Nephron (organoid): ENCODE data around the gene RCAN2.

Experiments
- H3K27ac Mint-ChIP-seq, 3 experiments: 2 replicates each; pipeline ENCODE4 v1.8.0; 2020; ENCODE audit warnings: mixed read lengths in 3 of 3, mild to moderate bottlenecking in 2 of 3, moderate library complexity in 1 of 3
- H3K27me3 Mint-ChIP-seq: 2 replicates; pipeline ENCODE4 v1.8.0; 2021; ENCODE audit warnings: low read depth, mild to moderate bottlenecking, moderate library complexity, mixed read lengths
- H3K36me3 Mint-ChIP-seq: 2 replicates; pipeline ENCODE4 v1.8.0; 2020; ENCODE audit warnings: low read depth, mixed read lengths
- H3K4me1 Mint-ChIP-seq: 2 replicates; pipeline ENCODE4 v1.8.0; 2020; ENCODE audit warnings: mixed read lengths
- H3K4me3 Mint-ChIP-seq, 3 experiments: 2 replicates each; pipeline ENCODE4 v1.8.0; 2020; ENCODE audit warnings: mild to moderate bottlenecking in 3 of 3, mixed read lengths in 3 of 3, moderate library complexity in 2 of 3
- H3K9me3 Mint-ChIP-seq: 2 replicates; pipeline ENCODE4 v1.8.0; 2020; ENCODE audit warnings: mixed read lengths
- TF ChIP-seq, protein P1 (sequence below), 3 experiments: fragments of 200-600 bp; sonication (generic); IDR thresholded peaks; one replicate each; pipeline ENCODE4 v1.5.0; 2021; ENCODE audit warnings: antibody characterized with exemption in 3 of 3; ENCODE audit not compliant: unreplicated experiment in 3 of 3

RCAN2 gene

GRCh38 chr6:46262928-46263706, 228.1 kb downstream of the RCAN2 start:
- Mint-ChIP-seq H3K9me3 (no peaks in the 10 kb centered on the region), H3K27me3 (peaks cover 11% of the 10 kb centered on the region), H3K4me3 (no peak overlapping the region), H3K4me1 (peaks cover 18% of the 10 kb centered on the region), H3K27ac (peak overlapping the region in 1 of 3 experiments; percentile 3), H3K36me3 (no peaks in the 10 kb centered on the region)
- TF ChIP-seq, protein P1, sequence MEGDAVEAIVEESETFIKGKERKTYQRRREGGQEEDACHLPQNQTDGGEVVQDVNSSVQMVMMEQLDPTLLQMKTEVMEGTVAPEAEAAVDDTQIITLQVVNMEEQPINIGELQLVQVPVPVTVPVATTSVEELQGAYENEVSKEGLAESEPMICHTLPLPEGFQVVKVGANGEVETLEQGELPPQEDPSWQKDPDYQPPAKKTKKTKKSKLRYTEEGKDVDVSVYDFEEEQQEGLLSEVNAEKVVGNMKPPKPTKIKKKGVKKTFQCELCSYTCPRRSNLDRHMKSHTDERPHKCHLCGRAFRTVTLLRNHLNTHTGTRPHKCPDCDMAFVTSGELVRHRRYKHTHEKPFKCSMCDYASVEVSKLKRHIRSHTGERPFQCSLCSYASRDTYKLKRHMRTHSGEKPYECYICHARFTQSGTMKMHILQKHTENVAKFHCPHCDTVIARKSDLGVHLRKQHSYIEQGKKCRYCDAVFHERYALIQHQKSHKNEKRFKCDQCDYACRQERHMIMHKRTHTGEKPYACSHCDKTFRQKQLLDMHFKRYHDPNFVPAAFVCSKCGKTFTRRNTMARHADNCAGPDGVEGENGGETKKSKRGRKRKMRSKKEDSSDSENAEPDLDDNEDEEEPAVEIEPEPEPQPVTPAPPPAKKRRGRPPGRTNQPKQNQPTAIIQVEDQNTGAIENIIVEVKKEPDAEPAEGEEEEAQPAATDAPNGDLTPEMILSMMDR (IDR thresholded peaks at IDR 0.05; ENCODE audit: unreplicated experiment in 3 of 3): no peak

DNA sequence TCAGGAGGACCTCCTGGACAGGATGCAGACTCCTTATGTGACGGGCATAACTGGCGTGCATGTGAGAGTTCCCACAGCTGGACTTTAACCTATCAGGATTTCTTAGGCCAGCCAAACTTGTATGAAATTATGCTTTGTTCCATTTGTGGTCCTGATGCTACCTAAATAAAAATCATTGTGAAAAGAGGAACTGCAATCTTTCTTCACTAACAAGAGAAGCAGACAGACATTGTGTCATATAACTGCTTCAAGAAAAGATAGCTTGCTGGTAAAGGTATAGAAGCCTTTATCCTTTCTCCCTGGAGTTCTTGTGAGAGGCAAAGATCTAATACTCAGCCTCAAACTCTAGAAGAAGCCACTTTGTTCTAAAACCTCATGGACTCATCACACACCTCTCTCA, 233.0 kb downstream of the RCAN2 start:
- Mint-ChIP-seq H3K4me3 (no peak overlapping the region), H3K27me3 (peaks cover 8% of the 10 kb centered on the region), H3K4me1 (peaks cover 2% of the 10 kb centered on the region), H3K27ac (no peak overlapping the region), H3K36me3 (no peaks in the 10 kb centered on the region), H3K9me3 (no peaks in the 10 kb centered on the region)
- TF ChIP-seq, protein P1 (IDR thresholded peaks at IDR 0.05; ENCODE audit: unreplicated experiment in 3 of 3): no peak

- H3K9me3 Mint-ChIP-seq: no peaks in the 10 kb centered on the region
- H3K4me1 Mint-ChIP-seq: no peaks in the 10 kb centered on the region
- H3K36me3 Mint-ChIP-seq: no peaks in the 10 kb centered on the region
- TF ChIP-seq, protein P1 (IDR thresholded peaks at IDR 0.05; ENCODE audit: unreplicated experiment in 3 of 3): no peak
- no peak overlapping the region for H3K4me3 Mint-ChIP-seq
- no peaks in the 10 kb centered on the region for H3K27me3 Mint-ChIP-seq
- H3K27ac Mint-ChIP-seq: no peak overlapping the region
These were observed 235.7 kb downstream of the RCAN2 start for GRCh38 chr6:46255528-46255927.

- no peaks in the 10 kb centered on the region for H3K9me3 Mint-ChIP-seq
- H3K4me1 Mint-ChIP-seq: no peaks in the 10 kb centered on the region
- no peaks in the 10 kb centered on the region for H3K36me3 Mint-ChIP-seq
- H3K27ac Mint-ChIP-seq: no peak overlapping the region
- H3K27me3 Mint-ChIP-seq: no peaks in the 10 kb centered on the region
- TF ChIP-seq, protein P1 (IDR thresholded peaks at IDR 0.05; ENCODE audit: unreplicated experiment in 3 of 3): no peak
- no peak overlapping the region for H3K4me3 Mint-ChIP-seq
These were observed 236.3 kb downstream of the RCAN2 start for GRCh38 chr6:46254946-46255345.

DNA sequence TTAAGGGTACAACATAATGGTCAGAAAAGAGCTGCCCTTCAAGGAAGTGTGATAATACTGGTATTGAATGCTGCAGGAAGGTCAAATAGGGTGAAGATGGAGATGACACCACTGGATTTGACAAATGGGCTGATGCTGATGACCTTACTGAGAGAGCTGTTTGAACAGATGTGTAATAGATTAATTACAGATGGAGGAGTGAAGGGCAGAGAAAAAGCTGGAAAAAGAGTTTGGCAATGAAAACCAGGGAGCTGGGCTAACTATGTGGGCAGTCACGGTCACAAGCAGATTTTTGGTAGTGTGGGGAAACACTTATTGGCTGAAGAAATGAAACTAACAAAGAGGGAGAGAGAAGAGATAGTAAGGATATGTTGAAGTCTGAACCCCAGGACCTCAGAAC, 236.9 kb downstream of the RCAN2 start:
- Mint-ChIP-seq H3K27me3 (no peaks in the 10 kb centered on the region), H3K4me1 (no peaks in the 10 kb centered on the region), H3K4me3 (no peak overlapping the region), H3K9me3 (no peaks in the 10 kb centered on the region), H3K27ac (no peak overlapping the region), H3K36me3 (no peaks in the 10 kb centered on the region)
- TF ChIP-seq, protein P1 (IDR thresholded peaks at IDR 0.05; ENCODE audit: unreplicated experiment in 3 of 3): no peak
